ENCODE measurements around the gene CTDSP1.

The CTDSP1 gene

DNA sequence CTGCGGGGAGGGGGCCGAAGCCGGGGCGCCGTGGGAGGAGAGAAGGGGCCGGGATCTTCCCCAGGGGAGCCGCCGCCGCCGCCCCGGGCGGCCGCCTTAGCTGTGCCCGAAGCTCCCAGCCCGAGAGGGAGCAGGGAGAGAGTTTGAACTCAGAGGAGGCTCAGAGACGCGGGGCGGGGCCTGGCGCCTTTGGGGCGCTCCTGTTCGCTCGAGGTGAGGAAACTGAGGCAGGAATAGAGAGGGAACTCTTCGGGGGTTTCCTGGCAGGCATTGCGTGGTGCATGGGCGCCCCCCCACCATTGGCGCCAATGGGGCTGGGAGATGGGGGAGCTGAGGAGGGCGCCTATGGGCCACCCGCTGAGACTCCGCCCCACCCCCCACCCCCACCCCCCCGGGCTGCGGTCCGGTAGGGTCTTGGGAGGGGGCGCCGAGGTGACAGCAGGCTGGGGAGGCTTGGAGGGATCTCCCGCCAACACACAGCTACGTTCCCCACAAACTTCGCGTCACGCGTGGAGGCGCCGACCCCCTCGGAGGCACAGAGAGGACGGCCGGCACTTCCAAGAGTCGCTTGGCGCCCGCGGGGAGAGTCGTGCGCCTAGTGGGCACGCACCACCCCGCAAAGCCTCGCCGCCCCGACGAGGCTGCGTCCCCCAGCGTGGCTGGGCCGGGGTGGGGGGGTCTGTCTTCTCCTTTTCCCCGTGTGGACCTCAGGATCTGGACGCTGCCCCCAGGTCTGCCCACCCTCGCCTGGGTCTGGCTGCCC lies 680 bp downstream of the CTDSP1 start:
- DNase-seq = no peak

DNA sequence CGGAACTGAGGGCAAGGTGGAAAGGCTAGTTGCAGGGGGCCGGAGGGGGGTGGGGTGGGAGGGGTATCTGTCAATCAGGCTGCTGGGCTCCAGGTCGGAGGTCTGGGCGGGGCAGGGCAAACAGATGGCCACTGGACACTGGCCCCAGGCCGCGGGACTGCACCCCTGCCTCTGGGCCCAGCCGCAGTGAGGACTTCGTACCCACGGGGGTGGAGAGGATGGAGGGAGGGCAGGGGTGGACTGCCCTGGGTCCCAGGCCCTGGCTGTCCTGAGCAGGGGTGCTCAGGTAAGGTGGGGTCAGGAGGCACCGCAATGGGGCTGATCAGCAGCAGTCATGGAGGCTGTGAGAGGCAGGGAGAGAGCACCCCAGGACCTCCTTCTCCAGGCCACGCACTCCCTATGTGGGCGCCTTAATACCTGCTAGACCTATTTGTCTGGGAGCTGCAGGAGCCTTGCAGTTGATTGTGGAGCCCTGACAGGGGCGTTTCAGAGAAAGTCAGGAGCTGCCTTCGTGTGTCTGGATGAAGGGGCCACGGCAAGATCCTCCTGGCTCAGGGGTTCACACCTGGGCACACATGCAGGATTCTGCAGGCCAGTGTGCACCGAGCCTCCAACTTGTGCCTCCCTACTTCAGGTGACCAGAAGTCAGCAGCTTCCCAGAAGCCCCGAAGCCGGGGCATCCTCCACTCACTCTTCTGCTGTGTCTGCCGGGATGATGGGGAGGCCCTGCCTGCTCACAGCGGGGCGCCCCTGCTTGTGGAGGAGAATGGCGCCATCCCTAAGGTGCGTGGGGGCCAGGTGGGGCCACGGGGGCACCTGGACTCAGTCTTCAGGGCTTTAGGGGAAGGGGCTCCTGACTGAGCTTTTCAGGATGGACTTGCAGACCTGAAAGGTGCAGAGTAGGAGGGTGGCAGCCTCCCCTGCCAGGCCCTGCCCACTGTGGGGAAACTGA lies 1.5 kb downstream of the CTDSP1 start:
- no peak for DNase-seq

DNA sequence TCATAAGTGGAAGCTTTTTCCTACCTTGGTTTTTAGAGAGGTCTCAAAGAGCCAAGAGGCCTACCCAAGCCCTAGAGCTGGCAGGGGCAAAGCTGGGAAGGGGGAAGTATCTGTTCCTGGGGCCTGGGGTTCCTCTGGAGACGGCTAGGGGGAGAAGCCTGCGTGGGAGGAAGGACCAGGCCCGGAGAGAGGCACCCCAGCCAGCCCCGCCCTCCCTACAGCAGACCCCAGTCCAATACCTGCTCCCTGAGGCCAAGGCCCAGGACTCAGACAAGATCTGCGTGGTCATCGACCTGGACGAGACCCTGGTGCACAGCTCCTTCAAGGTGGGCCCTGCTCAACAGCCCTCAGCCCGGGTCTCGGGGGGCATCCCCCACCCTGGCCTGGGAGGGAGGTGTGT lies 2.2 kb downstream of the CTDSP1 start:
- DNase-seq = no peak

DNA sequence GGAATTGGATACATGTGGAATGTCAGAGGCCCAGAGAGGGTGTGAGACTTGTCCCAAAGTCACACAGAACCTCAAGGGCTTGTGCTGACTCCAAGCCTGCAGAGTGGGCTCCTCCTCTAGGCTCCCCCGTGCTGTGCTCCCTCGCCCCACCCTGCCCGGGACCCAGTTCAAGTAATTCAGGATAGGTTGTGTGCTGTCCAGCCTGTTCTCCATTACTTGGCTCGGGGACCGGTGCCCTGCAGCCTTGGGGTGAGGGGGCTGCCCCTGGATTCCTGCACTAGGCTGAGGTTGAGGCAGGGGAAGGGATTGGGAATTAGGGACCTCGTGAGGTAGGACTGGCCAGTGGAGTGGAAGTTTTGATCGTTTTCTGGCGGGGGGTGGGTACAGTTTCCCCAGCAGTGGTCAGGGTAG lies 2.8 kb downstream of the CTDSP1 start:
- no peak for DNase-seq

DNA sequence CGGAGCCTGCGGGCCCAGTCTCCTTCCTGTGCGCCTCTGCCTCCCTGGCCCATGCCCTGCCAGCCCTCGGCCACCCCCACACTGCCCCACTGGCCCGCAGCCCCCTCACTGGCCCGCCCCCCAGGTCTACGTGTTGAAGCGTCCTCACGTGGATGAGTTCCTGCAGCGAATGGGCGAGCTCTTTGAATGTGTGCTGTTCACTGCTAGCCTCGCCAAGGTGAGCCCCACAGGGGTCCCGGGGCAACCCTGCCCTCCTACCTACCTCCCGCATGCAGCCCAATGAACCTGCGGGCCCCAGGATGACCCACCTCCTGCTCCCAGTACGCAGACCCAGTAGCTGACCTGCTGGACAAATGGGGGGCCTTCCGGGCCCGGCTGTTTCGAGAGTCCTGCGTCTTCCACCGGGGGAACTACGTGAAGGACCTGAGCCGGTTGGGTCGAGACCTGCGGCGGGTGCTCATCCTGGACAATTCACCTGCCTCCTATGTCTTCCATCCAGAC lies 3.3 kb downstream of the CTDSP1 start:
- DNase-seq = no peak

DNA sequence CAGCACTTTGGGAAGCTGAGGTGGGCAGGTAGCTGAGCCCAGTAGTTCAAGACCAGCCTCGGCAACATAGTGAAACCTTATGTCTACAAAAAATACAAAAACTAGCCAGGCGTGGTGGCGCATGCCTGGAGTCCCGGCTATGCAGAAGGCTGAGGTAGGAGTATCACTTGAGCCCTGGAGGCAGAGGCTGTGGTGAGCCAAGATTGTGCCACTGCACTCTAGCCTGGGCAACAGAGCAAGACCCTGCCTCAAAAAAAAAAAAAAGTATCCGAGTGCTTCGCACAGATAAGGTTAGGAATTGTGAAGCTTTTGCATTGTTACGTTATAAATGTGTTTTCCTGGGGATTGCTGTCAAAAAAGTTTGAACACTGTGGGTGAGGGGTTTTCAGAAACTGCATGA lies 4.1 kb downstream of the CTDSP1 start:
- DNase-seq = no peak

DNA sequence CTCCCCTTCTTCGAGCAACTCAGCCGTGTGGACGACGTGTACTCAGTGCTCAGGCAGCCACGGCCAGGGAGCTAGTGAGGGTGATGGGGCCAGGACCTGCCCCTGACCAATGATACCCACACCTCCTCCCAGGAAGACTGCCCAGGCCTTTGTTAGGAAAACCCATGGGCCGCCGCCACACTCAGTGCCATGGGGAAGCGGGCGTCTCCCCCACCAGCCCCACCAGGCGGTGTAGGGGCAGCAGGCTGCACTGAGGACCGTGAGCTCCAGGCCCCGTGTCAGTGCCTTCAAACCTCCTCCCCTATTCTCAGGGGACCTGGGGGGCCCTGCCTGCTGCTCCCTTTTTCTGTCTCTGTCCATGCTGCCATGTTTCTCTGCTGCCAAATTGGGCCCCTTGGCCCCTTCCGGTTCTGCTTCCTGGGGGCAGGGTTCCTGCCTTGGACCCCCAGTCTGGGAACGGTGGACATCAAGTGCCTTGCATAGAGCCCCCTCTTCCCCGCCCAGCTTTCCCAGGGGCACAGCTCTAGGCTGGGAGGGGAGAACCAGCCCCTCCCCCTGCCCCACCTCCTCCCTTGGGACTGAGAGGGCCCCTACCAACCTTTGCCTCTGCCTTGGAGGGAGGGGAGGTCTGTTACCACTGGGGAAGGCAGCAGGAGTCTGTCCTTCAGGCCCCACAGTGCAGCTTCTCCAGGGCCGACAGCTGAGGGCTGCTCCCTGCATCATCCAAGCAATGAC lies 4.8 kb downstream of the CTDSP1 start:
- no peak for DNase-seq

DNA sequence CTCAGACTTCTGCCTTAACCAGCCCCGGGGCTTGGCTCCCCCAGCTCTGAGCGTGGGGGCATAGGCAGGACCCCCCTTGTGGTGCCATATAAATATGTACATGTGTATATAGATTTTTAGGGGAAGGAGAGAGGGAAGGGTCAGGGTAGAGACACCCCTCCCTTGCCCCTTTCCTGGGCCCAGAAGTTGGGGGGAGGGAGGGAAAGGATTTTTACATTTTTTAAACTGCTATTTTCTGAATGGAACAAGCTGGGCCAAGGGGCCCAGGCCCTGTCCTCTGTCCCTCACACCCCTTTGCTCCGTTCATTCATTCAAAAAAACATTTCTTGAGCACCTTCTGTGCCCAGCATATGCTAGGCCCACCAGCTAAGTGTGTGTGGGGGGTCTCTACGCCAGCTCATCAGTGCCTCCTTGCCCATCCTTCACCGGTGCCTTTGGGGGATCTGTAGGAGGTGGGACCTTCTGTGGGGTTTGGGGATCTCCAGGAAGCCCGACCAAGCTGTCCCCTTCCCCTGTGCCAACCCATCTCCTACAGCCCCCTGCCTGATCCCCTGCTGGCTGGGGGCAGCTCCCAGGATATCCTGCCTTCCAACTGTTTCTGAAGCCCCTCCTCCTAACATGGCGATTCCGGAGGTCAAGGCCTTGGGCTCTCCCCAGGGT lies 5.5 kb downstream of the CTDSP1 start:
- no peak for DNase-seq

DNA sequence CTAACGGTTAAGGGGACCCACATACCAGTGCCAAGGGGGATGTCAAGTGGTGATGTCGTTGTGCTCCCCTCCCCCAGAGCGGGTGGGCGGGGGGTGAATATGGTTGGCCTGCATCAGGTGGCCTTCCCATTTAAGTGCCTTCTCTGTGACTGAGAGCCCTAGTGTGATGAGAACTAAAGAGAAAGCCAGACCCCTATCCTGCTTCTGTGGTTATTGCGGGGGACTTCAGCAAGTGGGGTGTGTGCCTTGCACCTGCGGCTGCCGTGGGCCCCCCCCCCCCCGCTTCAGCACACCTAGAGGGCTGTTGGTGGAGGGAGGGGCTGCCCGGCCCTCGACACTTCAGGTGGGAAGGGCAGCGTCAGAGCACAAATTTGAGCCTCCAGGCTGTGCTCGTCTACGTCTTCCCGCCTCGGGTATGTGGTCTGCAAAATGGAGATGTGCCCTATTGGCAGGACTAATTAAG lies 6.1 kb downstream of the CTDSP1 start:
- no peak for DNase-seq

DNA sequence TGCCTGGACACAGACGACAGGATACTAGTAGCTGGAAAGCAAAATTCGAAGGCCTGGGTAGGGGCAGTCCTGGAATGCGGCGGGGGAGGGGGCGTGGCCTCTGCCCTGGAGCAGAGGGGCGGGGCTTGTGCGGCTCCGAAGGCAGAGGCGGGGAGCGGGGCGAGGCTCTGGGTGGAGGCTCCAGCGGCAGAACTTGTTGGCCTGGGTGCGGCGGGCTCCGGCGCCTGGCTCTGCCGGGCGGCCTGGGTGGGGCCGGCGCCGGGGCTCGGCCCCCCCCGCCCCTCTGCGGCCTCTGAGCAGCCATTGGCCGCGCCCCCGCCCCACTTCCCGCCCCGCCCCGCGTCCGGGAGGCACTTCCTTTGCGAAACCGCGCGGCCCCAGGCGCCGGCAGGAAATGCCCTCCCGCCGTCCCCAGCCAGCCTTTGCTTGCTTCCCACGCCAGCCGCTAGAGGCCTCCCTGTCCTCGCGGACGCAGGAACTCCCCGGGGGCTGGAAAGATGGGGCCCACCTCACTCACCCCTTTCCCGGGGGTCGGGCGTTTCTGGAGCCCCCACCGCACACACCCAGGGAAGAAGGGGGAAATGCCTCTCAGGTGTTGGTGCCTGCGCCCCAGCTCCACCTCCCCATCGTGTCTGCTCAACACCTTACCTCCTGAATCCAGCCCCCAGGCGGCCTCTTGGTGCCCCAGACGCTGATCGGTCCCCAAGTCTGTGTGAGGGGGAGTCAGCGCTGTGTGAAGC lies 6.7 kb downstream of the CTDSP1 start:
- DNase-seq = peak; percentile 93

DNA sequence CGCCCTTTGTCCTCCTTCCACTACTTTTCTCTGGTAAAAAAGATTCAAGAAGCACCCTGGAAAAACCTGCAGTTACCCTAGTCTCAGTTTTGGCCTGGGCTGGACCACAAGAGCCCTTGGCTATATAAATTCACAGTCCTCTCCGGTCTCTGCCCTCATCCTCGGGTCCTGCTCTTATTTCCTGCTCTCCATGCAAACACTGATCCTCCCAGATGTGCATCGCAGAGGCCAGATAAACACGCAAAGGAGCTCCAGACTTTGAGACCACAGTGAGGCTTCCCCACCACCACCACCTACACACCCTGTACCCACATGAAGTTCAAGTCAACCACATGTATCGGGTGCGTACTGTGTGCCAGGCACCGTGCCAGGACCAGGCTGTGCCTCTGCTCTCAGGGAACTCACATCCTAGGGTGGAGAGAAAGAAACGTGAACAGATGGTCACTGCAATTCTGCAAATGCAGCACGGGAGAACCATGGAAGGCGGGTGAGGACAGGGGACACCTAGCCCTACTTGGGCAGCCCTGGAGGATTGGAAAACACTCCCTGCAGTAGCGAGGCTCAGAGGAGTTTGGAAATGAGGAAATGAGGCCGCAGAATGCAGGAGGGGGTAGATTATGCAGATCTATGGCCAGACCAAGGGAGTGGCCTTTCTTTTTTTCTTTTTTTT lies 7.4 kb downstream of the CTDSP1 start:
- peak; percentile 64 for DNase-seq

DNA sequence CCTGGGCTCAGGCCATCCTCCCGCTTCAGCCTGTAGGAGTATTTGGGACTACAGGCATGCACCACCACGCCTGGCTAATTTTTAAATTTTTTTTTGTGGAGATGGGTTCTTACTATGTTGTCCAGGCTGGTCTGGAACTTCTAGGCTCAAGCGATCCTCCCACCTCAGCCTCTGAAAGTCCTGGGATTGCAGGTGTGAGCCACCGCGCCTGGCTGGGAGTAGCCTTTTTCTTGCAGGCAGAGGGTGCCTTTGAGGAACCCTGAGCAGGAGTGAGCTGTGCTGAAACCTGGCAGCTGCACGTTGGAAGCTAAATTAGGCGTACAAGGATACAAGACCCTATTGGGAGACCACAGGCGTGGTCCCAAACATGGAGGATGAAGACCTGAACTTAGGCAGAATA lies 8.0 kb downstream of the CTDSP1 start:
- no peak for DNase-seq

DNA sequence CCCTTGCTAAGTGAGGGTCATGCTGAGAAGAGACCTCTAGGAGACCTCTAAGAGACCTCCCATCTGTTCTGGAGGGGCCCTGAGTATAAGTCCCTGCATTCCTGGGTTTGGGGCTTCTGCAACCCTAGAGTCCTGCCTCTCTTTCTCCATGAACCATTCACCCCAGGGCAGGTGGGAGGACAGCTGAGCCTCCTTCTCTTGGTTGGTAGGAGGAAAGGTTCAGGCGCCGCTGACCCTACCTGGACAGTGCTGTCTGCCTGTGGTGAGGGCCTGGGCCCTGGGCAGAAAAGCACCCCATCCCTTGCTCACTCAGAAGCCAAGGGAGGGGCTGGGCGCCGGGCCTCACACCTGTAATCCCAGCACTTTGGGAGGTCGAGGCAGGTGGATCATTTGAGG lies 18.7 kb downstream of the CTDSP1 start:
- DNase-seq = no peak

DNA sequence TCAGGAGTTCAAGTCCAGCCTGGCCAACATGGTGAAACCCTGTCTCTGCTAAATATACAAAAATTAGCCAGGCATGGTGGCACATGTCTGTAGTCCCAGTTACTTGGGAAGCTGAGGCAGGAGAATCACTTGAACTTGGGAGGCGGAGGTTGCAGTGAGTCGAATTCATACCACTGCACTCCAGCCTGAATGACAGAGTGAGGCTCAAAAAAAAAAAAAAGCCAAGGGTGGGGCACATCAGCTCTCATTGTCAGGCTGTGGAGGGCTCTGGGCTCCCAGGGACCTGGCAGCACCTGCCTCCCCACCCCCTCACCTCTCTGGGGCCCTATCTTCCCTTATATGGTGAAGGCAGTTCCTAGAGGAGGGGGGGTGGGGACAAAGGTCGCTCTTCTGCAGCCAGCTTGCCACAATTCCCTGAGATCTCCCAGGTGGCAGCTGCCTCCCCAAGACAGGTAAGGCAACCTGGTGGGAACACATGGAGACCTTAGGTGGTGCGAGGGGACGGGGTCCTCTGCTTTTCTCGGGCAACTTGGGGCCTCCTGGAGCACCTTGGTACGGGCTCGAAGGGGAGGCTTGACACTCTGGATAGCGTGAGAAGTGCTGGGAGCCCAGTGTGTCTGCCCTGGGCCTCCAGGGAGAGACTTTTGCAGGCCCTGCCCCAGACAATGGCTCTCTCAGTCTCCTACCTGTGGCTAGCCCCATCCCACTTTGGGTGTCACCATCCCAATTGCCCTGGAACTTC lies 19.2 kb downstream of the CTDSP1 start, which contains the start of gene VIL1:
Gene VIL1 (plus strand): TSS at position 407 of the 742 bp plus-strand sequence. CDS start 4,656 bp downstream, outside the sequence.
- no peak for DNase-seq

DNA sequence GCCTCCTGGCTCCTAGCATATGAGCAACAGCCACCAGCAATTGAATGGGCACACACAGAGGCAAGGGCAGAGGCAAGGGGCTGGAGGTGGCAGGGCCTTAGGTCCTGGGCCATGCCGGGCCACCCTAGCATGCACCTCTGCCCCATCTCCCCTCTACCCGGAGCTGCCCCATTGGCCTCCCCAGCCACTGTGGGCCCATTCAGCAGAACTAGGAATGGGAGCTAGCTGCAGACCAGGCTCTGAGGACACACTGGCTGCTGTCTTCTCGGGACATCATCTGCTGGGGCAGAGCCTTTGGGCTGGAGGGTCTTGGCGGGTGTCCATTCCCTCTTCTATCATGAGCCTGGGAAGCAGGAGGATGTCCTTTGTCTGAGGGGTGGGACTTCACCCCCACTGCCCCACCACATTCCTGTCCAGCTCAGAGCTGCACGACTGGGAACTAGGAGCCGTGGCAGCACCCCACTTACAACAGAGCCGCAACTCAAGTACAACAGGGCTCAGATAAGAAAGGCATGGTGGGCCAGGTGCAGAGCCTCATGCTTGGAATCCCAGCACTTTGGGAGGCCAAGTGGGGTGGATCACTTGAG lies 20.1 kb downstream of the CTDSP1 start:
- no peak for DNase-seq

DNA sequence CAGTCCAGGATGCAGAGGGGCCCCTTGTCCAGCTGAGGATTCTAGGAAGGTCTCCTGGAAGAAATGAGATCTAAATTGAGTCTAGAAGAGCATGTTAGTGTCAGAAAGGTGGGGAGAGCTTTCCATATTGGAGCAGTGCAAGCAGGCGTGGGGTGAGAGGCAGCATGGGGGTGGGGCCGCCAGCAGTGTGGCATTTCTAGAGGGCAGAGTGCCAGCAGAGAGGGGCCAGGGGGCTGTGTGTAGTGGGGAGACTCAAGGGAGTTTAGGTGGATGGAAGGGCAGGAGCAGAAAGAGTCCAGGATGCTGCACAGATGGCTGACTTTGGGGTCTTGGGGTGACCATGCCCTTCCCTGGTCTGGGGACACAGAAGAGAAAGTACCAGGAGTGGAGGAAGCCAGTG lies 21.4 kb downstream of the CTDSP1 start:
- DNase-seq = no peak

DNA sequence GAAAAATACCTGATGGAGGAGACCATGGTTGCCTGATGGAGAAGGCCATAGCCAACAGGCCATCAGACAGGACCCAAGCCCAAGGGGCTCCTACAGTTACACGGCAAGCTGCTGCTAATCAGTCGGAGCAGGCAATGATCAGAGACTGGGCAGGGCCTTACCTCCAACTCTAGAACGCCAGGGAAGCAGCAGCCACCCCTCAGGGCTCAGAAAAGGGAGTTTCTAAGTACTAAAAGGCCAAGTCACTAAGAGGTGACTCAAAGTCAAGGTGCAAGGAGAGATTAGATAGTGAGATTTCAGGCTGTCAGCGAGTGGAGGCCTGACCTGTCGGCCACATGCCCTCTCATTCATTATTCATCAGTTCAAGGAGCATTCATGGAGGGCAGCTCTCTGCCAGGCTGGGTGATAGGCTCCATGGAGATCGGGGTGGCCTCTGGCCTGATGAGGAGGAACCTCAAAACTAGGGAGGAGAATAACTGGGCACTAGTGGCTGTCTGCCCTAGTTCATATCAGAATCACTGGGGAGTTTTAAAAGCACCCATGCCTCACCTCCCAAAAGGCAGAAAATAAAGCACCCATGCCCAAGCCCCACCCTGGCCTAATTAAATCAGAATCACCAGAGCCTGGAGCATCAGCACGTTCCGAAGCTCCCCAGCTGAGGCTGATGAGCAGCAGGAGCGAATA lies 22.9 kb downstream of the CTDSP1 start:
- no peak for DNase-seq

DNA sequence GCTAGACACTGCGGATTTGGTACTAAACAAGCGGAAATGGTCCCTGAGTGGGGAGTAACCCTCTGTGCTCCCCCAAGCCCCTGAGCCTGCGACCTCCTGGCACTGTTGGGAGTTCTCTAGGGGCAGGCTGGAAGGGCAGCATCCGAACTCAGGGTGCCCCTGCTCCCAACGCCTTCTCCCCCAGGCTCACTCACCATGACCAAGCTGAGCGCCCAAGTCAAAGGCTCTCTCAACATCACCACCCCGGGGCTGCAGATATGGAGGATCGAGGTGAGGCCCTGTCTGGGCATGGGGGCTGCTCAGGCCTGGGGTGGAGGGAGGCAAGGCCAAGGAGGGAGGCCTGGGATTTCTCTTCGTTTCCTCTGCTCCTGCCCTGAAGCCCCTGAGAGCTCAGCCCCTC lies 23.9 kb downstream of the CTDSP1 start:
- no peak for DNase-seq

DNA sequence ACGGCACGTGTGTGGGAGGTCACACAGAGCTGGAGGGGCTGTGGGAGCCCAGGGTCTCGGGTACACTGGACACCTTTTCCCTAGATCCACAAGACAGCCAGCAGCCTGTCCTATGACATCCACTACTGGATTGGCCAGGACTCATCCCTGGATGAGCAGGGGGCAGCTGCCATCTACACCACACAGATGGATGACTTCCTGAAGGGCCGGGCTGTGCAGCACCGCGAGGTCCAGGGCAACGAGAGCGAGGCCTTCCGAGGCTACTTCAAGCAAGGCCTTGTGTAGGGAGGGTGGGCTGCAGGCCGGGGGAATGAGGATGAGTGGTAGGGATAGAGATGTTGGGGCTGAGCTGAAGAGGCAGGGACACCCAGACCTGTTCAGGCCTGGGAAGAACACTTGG lies 25.9 kb downstream of the CTDSP1 start:
- DNase-seq = no peak

Data from stimulated activated CD4-positive, alpha-beta T cell treated with anti-CD3 and anti-CD28 coated beads, Interleukin-1b, Interleukin-23, amount 100 ng/mL, for 48 hours (primary cell).